ENCODE measurements around the gene DAZAP1.

The DAZAP1 gene

DNA sequence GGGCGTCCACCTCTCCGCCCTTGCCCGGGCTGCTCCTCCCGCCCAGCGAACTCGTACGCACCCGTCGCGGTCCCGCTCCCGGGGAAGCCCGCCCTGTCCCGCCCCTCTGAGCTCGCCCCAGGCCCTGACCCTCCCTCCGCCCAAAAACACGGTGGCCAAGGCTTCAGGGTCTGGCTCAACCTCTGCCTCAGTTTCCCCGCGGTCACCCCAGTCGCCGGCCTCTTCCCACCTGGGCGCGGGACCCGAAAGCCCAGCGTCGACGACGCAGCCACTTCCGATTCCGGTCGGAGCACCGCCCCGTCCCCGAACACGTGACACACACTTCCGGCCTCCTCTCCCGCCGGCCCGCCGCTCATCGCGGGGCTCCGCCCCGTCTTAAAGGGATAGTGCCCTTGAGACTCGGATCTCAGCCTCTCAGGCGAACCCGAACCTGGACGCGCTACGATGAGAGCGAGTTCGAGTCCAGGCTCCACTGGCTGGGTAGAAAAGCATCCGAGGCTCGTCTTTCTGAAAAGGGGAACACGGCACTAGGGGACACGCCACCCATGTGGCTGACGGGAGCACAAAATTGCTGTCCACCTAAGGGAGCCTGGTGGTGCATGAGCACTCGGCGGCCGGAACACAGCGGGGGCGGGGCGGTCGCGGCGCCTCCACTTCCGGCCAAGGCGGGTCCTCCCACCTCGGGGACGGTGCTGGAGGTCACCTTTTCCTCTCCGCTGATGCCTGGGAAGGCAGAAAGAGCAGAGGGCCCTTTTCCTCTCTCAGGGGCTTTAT, 71.7 kb downstream of the DAZAP1 start, which contains the start of gene C19orf25:
Gene C19orf25 (minus strand): TSS at position 282 of the 774 bp plus-strand sequence. CDS start 312 bp downstream, outside the sequence.
- Mint-ChIP-seq H3K4me1 (peaks cover 6% of the 10 kb centered on the region), H3K27ac (peak within 1 kb of the TSS; percentile 91 to 95 (median 94)), H3K4me3 (peak within 1 kb of the TSS; percentile 93 to 99 (median 98)), H3K36me3 (ENCODE audit: low read depth) (no peaks in the 10 kb centered on the region), H3K27me3 (ENCODE audit: low read depth) (peaks cover 15% of the 10 kb centered on the region), H3K9me3 (no peaks in the 10 kb centered on the region)
- no peak for TF ChIP-seq CTCF (IDR thresholded peaks at IDR 0.05; ENCODE audit: unreplicated experiment in 3 of 3)

DNA sequence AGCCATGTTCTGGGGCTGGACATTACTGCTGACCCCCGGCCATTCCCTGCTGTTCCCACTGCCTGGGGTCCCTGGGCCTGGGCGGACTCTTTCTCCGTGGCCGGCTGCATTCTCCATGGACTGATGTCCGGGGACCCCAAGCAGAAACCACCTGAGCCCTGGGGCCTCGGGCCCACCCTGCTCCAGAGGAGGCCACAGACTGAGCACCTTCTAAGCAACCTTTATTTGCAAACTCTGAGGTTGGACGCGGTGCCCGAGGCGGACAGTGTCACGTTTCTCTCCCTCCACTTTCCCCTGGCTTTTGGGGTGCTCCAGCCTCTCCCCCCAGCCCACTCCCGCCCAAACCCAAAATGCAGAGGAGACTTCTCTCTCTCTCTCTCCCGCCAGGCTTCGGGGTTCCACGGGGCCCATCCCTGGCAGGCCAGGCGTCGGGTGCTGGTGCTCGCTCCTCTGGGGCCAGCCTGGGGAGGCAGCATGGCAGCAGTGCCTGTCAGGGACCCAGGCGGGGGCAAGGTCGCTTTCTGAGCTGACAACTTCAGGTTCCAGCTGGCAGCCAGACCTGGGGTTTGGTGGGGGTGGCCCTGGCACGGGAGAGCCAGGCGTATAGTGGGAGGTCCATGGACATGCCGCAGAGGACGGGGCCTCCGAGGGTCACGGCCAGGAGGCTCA, 74.0 kb downstream of the DAZAP1 start:
- Mint-ChIP-seq H3K27me3 (ENCODE audit: low read depth) (peaks cover 15% of the 10 kb centered on the region), H3K4me1 (peaks cover 6% of the 10 kb centered on the region), H3K36me3 (ENCODE audit: low read depth) (no peaks in the 10 kb centered on the region), H3K9me3 (no peaks in the 10 kb centered on the region), H3K4me3 (peak overlapping the region in 1 of 3 experiments; percentile 49), H3K27ac (no peak overlapping the region)
- TF ChIP-seq CTCF (IDR thresholded peaks at IDR 0.05; ENCODE audit: unreplicated experiment in 3 of 3) = no peak

- no peaks in the 10 kb centered on the region for H3K9me3 Mint-ChIP-seq
- H3K4me3 Mint-ChIP-seq = no peak overlapping the region
Observed at GRCh38 chr19:1481893-1482360, 74.5 kb downstream of the DAZAP1 start.

GRCh38 chr19:1482361-1483130, 75.2 kb downstream of the DAZAP1 start:
- H3K27ac Mint-ChIP-seq = no peak overlapping the region
- H3K4me3 Mint-ChIP-seq = peak overlapping the region in 1 of 3 experiments; percentile 29
- no peak for TF ChIP-seq CTCF (IDR thresholded peaks at IDR 0.05; ENCODE audit: unreplicated experiment in 3 of 3)
- H3K4me1 Mint-ChIP-seq = peaks cover 6% of the 10 kb centered on the region
- H3K36me3 Mint-ChIP-seq (ENCODE audit: low read depth) = no peaks in the 10 kb centered on the region
- H3K9me3 Mint-ChIP-seq = no peaks in the 10 kb centered on the region
- H3K27me3 Mint-ChIP-seq (ENCODE audit: low read depth) = peaks cover 3% of the 10 kb centered on the region

More at GRCh38 chr19:1481893-1482360, 74.5 kb downstream of the DAZAP1 start:
- no peak for TF ChIP-seq CTCF (IDR thresholded peaks at IDR 0.05; ENCODE audit: unreplicated experiment in 3 of 3)
- Mint-ChIP-seq H3K27me3 (ENCODE audit: low read depth) (peaks cover 9% of the 10 kb centered on the region), H3K36me3 (ENCODE audit: low read depth) (no peaks in the 10 kb centered on the region), H3K27ac (no peak overlapping the region), H3K4me1 (peaks cover 6% of the 10 kb centered on the region)

- H3K27me3 Mint-ChIP-seq (ENCODE audit: low read depth) = peaks cover 3% of the 10 kb centered on the region
- no peaks in the 10 kb centered on the region for H3K36me3 Mint-ChIP-seq (ENCODE audit: low read depth)
- no peaks in the 10 kb centered on the region for H3K9me3 Mint-ChIP-seq
- no peak overlapping the region for H3K27ac Mint-ChIP-seq
- TF ChIP-seq CTCF (IDR thresholded peaks at IDR 0.05; ENCODE audit: unreplicated experiment in 3 of 3) = no peak
- H3K4me3 Mint-ChIP-seq = no peak overlapping the region
- H3K4me1 Mint-ChIP-seq = peaks cover 6% of the 10 kb centered on the region
Observed at GRCh38 chr19:1483131-1483978, 76.0 kb downstream of the DAZAP1 start.
